ENCODE results near the gene FLT3. TPM values are rescaled to one million over a fixed set of nuclear protein-coding genes. Genes with fewer than 3 reads are reported as not detected.

Gene FLT3
- total and polyA plus RNA-seq, 9 of the 15 experiments (the other 6 are each of a cell fraction or from before 2014, with no cell fraction given), result not detected

- BruUV-seq (replicated peaks), result no TSS peak
- H3K4me1 ChIP-seq (replicated peaks in 1 of 2; ENCODE audit: control insufficient read depth in 2 of 2, insufficient read depth in 2 of 2, low read length in 2 of 2), result peaks cover 0 to 13% of the 10 kb centered on the region in 2 experiments; a peak in 2 of 5 replicates
- no peaks in the 10 kb centered on the region for H3K36me3 ChIP-seq (ENCODE audit: control insufficient read depth, insufficient read depth, low read length)
- ChIA-PET POLR2A (interaction anchor here (0.7 to 1.0 kb wide), 2 partner anchors 15 to 424 kb away, joined by 3 read pairs; no protein-coding TSS in a partner anchor), CTCF (ENCODE audit: low intra/inter-chr PET ratio) (no interaction called here)
- DNase-seq (ENCODE audit: extremely low read depth in 1 of 4, low spot score in 3 of 4), result no peak
- H3K27ac ChIP-seq (ENCODE audit: extremely low read depth, low read depth, low read length), result no peak overlapping the region
- H3K9ac ChIP-seq (ENCODE audit: insufficient read depth in 1 of 2, low read depth in 2 of 2, low read length in 2 of 2), result no peak overlapping the region
- no peak for FAIRE-seq
- H3K27me3 ChIP-seq (ENCODE audit: control insufficient read depth in 2 of 2, insufficient read depth in 2 of 2, low read length in 2 of 2), result peaks cover 13 to 55% of the 10 kb centered on the region in 2 experiments; a peak in 4 of 5 replicates
- H3K4me3 ChIP-seq, result no peak overlapping the region
- in situ Hi-C loops (cut with MboI) (loop anchor here (25.0 kb wide), 1 partner anchor 451 kb away; no protein-coding TSS in a partner anchor), intact Hi-C loops (cut with micrococcal nuclease) (no loop called here)
- no peaks in the 10 kb centered on the region for H3K79me2 ChIP-seq (ENCODE audit: control insufficient read depth, insufficient read depth, low read length)
- no peak overlapping the region for H2AFZ ChIP-seq (ENCODE audit: low read depth, low read length)
- no peak overlapping the region for H3K4me2 ChIP-seq (ENCODE audit: insufficient read depth, low read length)
- no peaks in the 10 kb centered on the region; the same call in 1 of the 2 replicates for H4K20me1 ChIP-seq (replicated peaks; ENCODE audit: control insufficient read depth, insufficient read depth, low read length)
- no peaks in the 10 kb centered on the region for H3K9me1 ChIP-seq (ENCODE audit: control insufficient read depth, insufficient read depth, low read length)
- ATAC-seq, result no peak
- H3K9me3 ChIP-seq (replicated peaks; ENCODE audit: control insufficient read depth, insufficient read depth, low read depth, low read length), result no peaks in the 10 kb centered on the region
- 0% methylated on average over 2 of the region's 9 CpGs for WGBS (ENCODE audit: insufficient coverage, low coverage, missing lambda C conversion rate)
- TF ChIP-seq GTF3C2 (IDR thresholded peaks at IDR 0.05; ENCODE audit: borderline replicate concordance, extremely low read depth, insufficient read length) (no peak), PTTG1 (tag; IDR thresholded peaks at IDR 0.05; ENCODE audit: low read depth) (no peak), SMAD4 (CRISPR knock-in tag; conservative IDR thresholded peaks at IDR 0.05) (no peak), ZNF830 (CRISPR knock-in tag; IDR thresholded peaks at IDR 0.05) (no peak), WHSC1 (IDR thresholded peaks at IDR 0.05; ENCODE audit: low read length) (no peak), ARHGAP35 (IDR thresholded peaks at IDR 0.05; ENCODE audit: partially characterized antibody) (no peak), ZNF445 (CRISPR knock-in tag; IDR thresholded peaks at IDR 0.05; ENCODE audit: low read depth) (no peak), CBFA2T3 (IDR thresholded peaks at IDR 0.05) (no peak), ZNF584 (CRISPR knock-in tag; IDR thresholded peaks at IDR 0.05; ENCODE audit: low read depth) (no peak), BCOR (IDR thresholded peaks at IDR 0.05) (no peak), CSDE1 (IDR thresholded peaks at IDR 0.05) (no peak), NR2C2 (CRISPR knock-in tag; IDR thresholded peaks at IDR 0.05) (no peak), NR2C2 (tag; IDR thresholded peaks at IDR 0.05) (no peak)
- TF ChIP-seq, protein P1, sequence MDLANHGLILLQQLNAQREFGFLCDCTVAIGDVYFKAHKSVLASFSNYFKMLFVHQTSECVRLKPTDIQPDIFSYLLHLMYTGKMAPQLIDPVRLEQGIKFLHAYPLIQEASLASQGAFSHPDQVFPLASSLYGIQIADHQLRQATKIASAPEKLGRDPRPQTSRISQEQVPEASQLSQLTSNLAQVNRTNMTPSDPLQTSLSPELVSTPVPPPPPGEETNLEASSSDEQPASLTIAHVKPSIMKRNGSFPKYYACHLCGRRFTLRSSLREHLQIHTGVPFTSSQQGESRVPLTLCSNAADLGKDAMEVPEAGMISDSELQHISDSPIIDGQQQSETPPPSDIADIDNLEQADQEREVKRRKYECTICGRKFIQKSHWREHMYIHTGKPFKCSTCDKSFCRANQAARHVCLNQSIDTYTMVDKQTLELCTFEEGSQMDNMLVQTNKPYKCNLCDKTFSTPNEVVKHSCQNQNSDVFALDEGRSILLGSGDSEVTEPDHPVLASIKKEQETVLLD (IDR thresholded peaks at IDR 0.05), result no peak
- TF ChIP-seq, protein P2, sequence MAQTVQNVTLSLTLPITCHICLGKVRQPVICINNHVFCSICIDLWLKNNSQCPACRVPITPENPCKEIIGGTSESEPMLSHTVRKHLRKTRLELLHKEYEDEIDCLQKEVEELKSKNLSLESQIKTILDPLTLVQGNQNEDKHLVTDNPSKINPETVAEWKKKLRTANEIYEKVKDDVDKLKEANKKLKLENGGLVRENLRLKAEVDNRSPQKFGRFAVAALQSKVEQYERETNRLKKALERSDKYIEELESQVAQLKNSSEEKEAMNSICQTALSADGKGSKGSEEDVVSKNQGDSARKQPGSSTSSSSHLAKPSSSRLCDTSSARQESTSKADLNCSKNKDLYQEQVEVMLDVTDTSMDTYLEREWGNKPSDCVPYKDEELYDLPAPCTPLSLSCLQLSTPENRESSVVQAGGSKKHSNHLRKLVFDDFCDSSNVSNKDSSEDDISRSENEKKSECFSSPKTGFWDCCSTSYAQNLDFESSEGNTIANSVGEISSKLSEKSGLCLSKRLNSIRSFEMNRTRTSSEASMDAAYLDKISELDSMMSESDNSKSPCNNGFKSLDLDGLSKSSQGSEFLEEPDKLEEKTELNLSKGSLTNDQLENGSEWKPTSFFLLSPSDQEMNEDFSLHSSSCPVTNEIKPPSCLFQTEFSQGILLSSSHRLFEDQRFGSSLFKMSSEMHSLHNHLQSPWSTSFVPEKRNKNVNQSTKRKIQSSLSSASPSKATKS (CRISPR knock-in tag; IDR thresholded peaks at IDR 0.05), result no peak
Observed at GRCh38 chr13:27962982-27963381, 137.4 kb downstream of the FLT3 start.

Data from K562 (cell line).